Glutamatergic neuron (in vitro differentiated cells): ENCODE data around the gene SLC37A1. TPM values are rescaled to one million over a fixed set of nuclear protein-coding genes. Genes with fewer than 3 reads are reported as not detected.

Experiments used
- DNase-seq: peaks from one replicate; pipeline ENCODE4 v3.0.0; 2022
- H3K27ac Mint-ChIP-seq: one replicate; pipeline ENCODE4 v1.8.0; 2020; ENCODE audit warnings: mild to moderate bottlenecking, mixed read lengths, inconsistent platforms; ENCODE audit not compliant: unreplicated experiment
- H3K27me3 Mint-ChIP-seq: one replicate; pipeline ENCODE4 v1.8.0; 2020; ENCODE audit warnings: mild to moderate bottlenecking, moderate library complexity, mixed read lengths, inconsistent platforms; ENCODE audit not compliant: unreplicated experiment
- H3K36me3 Mint-ChIP-seq: one replicate; pipeline ENCODE4 v1.8.0; 2020; ENCODE audit warnings: mild to moderate bottlenecking, mixed read lengths, inconsistent platforms; ENCODE audit not compliant: unreplicated experiment
- H3K4me1 Mint-ChIP-seq: one replicate; pipeline ENCODE4 v1.8.0; 2020; ENCODE audit warnings: mild to moderate bottlenecking, low read depth, mixed read lengths, inconsistent platforms; ENCODE audit not compliant: unreplicated experiment
- H3K4me3 Mint-ChIP-seq: one replicate; pipeline ENCODE4 v1.8.0; 2020; ENCODE audit warnings: mild to moderate bottlenecking, mixed read lengths, inconsistent platforms; ENCODE audit not compliant: unreplicated experiment
- H3K9me3 Mint-ChIP-seq: one replicate; pipeline ENCODE4 v1.8.0; 2020; ENCODE audit warnings: mild to moderate bottlenecking, moderate library complexity, mixed read lengths, inconsistent platforms; ENCODE audit not compliant: unreplicated experiment
- CTCF ChIP-seq: fragments of 200-600 bp; sonication (generic); IDR thresholded peaks from one replicate; pipeline ENCODE4 v1.5.0; 2021; ENCODE audit not compliant: partially characterized antibody, unreplicated experiment
- total RNA-seq: library from RNA; stranded (reverse); fragmentation: NEBNext Ultra II Directional; extraction: Animal tissue kit (Norgen Biotek cat#: 25700); gene quantifications from one replicate; pipeline ENCODE4 v1.2.1, GENCODE V29; 2021; ENCODE audit not compliant: unreplicated experiment

SLC37A1 gene
- total RNA-seq, 1 donor from 2014 or later: 65.7 TPM

DNA sequence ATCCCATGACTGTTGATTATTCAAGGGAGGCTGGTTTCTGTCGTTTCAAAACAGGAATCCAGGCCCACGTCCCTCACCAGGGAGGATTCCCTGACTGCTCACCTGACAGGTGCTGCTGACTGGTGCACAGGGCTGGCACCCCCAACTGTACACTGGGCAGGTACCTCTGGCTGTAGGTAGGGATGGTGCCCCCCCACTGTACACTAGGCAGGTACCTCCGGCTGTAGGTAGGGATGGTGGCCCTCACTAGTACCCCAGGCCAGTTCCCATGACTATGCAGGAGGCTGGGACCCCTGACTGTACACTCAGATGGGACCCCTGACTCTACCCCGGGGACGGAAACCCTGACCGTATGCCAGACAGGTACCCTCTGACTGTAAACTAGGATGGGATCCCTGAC, 106.2 kb downstream of the SLC37A1 start:
- Mint-ChIP-seq H3K27ac (no peak overlapping the region), H3K27me3 (no peaks in the 10 kb centered on the region), H3K36me3 (no peaks in the 10 kb centered on the region), H3K4me3 (no peak overlapping the region), H3K4me1 (peaks cover 3% of the 10 kb centered on the region), H3K9me3 (peaks cover 2% of the 10 kb centered on the region)
- DNase-seq: no peak
- no peak for TF ChIP-seq CTCF

- no peak for DNase-seq
- no peak overlapping the region for H3K27ac Mint-ChIP-seq
- no peaks in the 10 kb centered on the region for H3K36me3 Mint-ChIP-seq
- H3K9me3 Mint-ChIP-seq: peaks cover 2% of the 10 kb centered on the region
- peaks cover 3% of the 10 kb centered on the region for H3K4me1 Mint-ChIP-seq
- no peak for TF ChIP-seq CTCF
- no peaks in the 10 kb centered on the region for H3K27me3 Mint-ChIP-seq
- H3K4me3 Mint-ChIP-seq: no peak overlapping the region
Measured at GRCh38 chr21:42621166-42621818, 107.6 kb downstream of the SLC37A1 start.

DNA sequence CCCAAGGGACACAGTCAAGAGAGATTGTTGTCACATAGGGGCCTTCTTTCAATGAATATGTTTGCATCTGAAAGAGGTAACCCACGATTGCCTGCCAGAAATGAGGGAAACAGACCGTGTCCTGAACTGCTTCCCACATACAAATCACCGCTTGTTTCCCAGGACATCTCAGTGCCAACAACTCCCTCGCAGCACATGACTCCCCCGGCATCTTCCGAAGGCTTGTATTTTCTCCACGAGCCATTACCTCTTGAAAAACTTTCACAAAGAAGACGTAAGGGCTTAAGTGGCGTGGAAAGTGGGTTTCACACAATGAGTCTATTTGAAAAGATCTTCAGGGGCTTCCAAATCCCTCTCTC, 108.1 kb downstream of the SLC37A1 start:
- DNase-seq: no peak
- no peak overlapping the region for H3K27ac Mint-ChIP-seq
- H3K36me3 Mint-ChIP-seq: no peaks in the 10 kb centered on the region
- peaks cover 3% of the 10 kb centered on the region for H3K4me1 Mint-ChIP-seq
- H3K27me3 Mint-ChIP-seq: no peaks in the 10 kb centered on the region
- peaks cover 2% of the 10 kb centered on the region for H3K9me3 Mint-ChIP-seq
- no peak overlapping the region for H3K4me3 Mint-ChIP-seq
- TF ChIP-seq CTCF: no peak

GRCh38 chr21:42622284-42622683, 108.6 kb downstream of the SLC37A1 start:
- Mint-ChIP-seq H3K27me3 (no peaks in the 10 kb centered on the region), H3K4me3 (no peak overlapping the region), H3K9me3 (peaks cover 5% of the 10 kb centered on the region), H3K27ac (no peak overlapping the region), H3K36me3 (no peaks in the 10 kb centered on the region), H3K4me1 (peaks cover 3% of the 10 kb centered on the region)
- TF ChIP-seq CTCF: no peak
- DNase-seq: no peak

DNA sequence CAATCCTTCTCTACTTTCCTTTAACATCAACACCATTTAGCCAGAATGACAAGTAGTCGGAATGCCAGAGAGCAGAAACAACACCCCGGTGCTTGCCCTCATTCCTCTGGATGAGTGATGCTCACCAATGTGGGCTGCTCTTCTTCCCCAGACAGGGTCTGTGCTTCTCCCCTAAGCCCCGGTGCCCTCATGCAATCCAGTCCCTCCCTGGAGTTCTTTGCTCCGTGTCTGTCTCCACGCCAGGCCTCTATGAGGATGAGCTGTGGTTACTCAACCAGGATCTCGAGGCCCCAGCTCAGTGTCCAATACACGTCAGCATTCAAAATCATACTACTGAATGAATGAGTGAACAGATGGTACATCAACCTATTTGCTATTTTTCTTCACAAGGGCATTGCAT, 110.0 kb downstream of the SLC37A1 start:
- Mint-ChIP-seq H3K4me3 (no peak overlapping the region), H3K4me1 (peaks cover 3% of the 10 kb centered on the region), H3K27ac (no peak overlapping the region)

More for the DNA sequence above, 110.0 kb downstream of the SLC37A1 start:
- no peak for TF ChIP-seq CTCF
- H3K27me3 Mint-ChIP-seq: no peaks in the 10 kb centered on the region
- no peaks in the 10 kb centered on the region for H3K36me3 Mint-ChIP-seq
- DNase-seq: no peak
- peaks cover 5% of the 10 kb centered on the region for H3K9me3 Mint-ChIP-seq
